TTC549 (cell line): ENCODE data around the gene MYZAP.
"Not testable (repeated sequence)": the region's sequence is repeated elsewhere in the genome, so short reads cannot be mapped to it uniquely, and the experiment has no call there.

ENCODE experiments used
- FAIRE-seq: peaks from 2 replicates; lab custom pipeline; 2012; peaks lifted over from hg19 to GRCh38; lab: Jason Lieb, UNC

Gene MYZAP

GRCh38 chr15:57595011-57595866 is 3.5 kb downstream of the MYZAP start:
- no peak for FAIRE-seq

- no peak for FAIRE-seq
These were observed 4.7 kb downstream of the MYZAP start for GRCh38 chr15:57596301-57596855.

GRCh38 chr15:57596978-57597377 is 5.3 kb downstream of the MYZAP start:
- FAIRE-seq, result no peak

- no peak for FAIRE-seq
These were observed 5.7 kb downstream of the MYZAP start for GRCh38 chr15:57597431-57597830.

GRCh38 chr15:57598346-57598745 is 6.6 kb downstream of the MYZAP start:
- no peak for FAIRE-seq

GRCh38 chr15:57599296-57599810 is 7.6 kb downstream of the MYZAP start:
- no peak for FAIRE-seq

GRCh38 chr15:57600197-57600596 is 8.5 kb downstream of the MYZAP start:
- no peak for FAIRE-seq

- FAIRE-seq, result no peak
These were observed 12.8 kb downstream of the MYZAP start for GRCh38 chr15:57604507-57604906.

- no peak for FAIRE-seq
These were observed 13.8 kb downstream of the MYZAP start for GRCh38 chr15:57605491-57605890.

GRCh38 chr15:57606048-57606447 is 14.3 kb downstream of the MYZAP start:
- no peak for FAIRE-seq

GRCh38 chr15:57606816-57607215 is 15.1 kb downstream of the MYZAP start:
- FAIRE-seq, result no peak

GRCh38 chr15:57607570-57608000 is 15.9 kb downstream of the MYZAP start:
- no peak for FAIRE-seq

GRCh38 chr15:57609805-57610529 is 18.3 kb downstream of the MYZAP start:
- no peak for FAIRE-seq

GRCh38 chr15:57611123-57611522 is 19.4 kb downstream of the MYZAP start:
- FAIRE-seq, result no peak

GRCh38 chr15:57611938-57612337 is 20.2 kb downstream of the MYZAP start:
- FAIRE-seq, result no peak

GRCh38 chr15:57614241-57614640 is 22.5 kb downstream of the MYZAP start:
- no peak for FAIRE-seq

GRCh38 chr15:57615951-57616496 is 24.3 kb downstream of the MYZAP start:
- not testable (repeated sequence) for FAIRE-seq

- no peak for FAIRE-seq
These were observed 26.6 kb downstream of the MYZAP start for GRCh38 chr15:57618325-57618724.

- FAIRE-seq, result no peak
These were observed 28.0 kb downstream of the MYZAP start for GRCh38 chr15:57619746-57620145.

- no peak for FAIRE-seq
These were observed 33.0 kb downstream of the MYZAP start for GRCh38 chr15:57624730-57625129.

- FAIRE-seq, result no peak
These were observed 34.2 kb downstream of the MYZAP start for GRCh38 chr15:57625703-57626448.
